Heart left ventricle (tissue), 13 donors: Measurements from ENCODE around the gene RBM38.

ENCODE experiments used
- POLR2A ChIP-seq, 2 donors: fragments of 450-650 bp; IDR thresholded peaks; one replicate each; pipeline ENCODE4 v1.6.1; 2017; ENCODE audit warnings: antibody characterized with exemption in 2 of 2, mild to moderate bottlenecking in 2 of 2, moderate library complexity in 2 of 2
- TF ChIP-seq, protein P1 (sequence below), 12 donors: fragments of 200-600 bp; sonication (generic) in 4 of 12; IDR thresholded peaks; one replicate each; pipeline versions ENCODE4 v1.5.0 to v1.8.0; 2018 to 2022; ENCODE audit warnings: antibody characterized with exemption in 12 of 12, mild to moderate bottlenecking in 5 of 12
- donor health status: ischemic (EF 13 %, LVEDD 7.1; RV severe dilation, severe dysfunction).
- donor health status: DM: no; HTN: yes; CAD: no.
- donor health status: DM: no; HTN: no; CAD: no.
- donor health status: ischemic (EF 25% LVEDD 6.9; RV normal size, moderate dysfunction).
- donor health status: ischemic (EF 25% LVEDD 5.7; RV mildly dilated, moderate dysfunction).
- donor health status: ischemic (EF 35%, LVEDD 5.7; RV mildly dilated, moderate dysfunction).
- donor health status: nonischemic (EF 11% LVEDD 7.7; RV severe dilation, severe dysfunction).
- donor health status: DM: yes; HTN: yes; CAD: no.
- donor health status: PGD.
- donor health status: ischemic (EF 29% LVEDD 5.4; RV normal size, mild dysfunction).
- donor health status: nonischemic (EF 23%, LVEDD 6.1; RV moderate dilation, normal function).

DNA sequence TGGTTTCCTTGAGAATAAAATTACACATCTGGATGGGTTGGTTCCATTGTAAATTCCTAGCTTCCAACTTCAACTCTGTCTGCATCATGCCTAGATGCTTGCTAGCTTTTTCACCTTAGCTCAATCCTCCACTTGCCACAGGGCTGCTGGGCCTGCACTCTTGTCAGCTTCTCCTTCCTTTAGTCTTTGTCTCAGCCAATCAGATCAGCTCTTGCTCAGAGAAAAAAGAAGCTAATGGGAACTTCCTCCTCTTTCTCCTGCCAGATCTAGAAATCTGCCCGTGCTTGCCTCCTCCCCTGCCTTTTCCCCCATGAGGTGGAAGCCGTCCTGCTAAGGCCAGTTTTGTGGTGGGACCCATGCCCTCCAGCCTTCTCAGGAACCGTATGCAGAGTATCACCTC lies 21.6 kb upstream of the RBM38 start:
- TF ChIP-seq, protein P1, sequence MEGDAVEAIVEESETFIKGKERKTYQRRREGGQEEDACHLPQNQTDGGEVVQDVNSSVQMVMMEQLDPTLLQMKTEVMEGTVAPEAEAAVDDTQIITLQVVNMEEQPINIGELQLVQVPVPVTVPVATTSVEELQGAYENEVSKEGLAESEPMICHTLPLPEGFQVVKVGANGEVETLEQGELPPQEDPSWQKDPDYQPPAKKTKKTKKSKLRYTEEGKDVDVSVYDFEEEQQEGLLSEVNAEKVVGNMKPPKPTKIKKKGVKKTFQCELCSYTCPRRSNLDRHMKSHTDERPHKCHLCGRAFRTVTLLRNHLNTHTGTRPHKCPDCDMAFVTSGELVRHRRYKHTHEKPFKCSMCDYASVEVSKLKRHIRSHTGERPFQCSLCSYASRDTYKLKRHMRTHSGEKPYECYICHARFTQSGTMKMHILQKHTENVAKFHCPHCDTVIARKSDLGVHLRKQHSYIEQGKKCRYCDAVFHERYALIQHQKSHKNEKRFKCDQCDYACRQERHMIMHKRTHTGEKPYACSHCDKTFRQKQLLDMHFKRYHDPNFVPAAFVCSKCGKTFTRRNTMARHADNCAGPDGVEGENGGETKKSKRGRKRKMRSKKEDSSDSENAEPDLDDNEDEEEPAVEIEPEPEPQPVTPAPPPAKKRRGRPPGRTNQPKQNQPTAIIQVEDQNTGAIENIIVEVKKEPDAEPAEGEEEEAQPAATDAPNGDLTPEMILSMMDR (IDR thresholded peaks at IDR 0.05) = no peak
- no peak for TF ChIP-seq POLR2A (IDR thresholded peaks at IDR 0.05)
